Body of pancreas (tissue), 4 donors: ENCODE data around the gene GRID1.

Source experiments
- POLR2A ChIP-seq, 3 donors: fragments of 450-650 bp; IDR thresholded peaks; one replicate each; pipeline ENCODE4 v1.6.1; 2016; ENCODE audit warnings: antibody characterized with exemption in 3 of 3, mild to moderate bottlenecking in 2 of 3
- TF ChIP-seq, protein P1 (sequence below), 7 experiments: fragments of 450-650 bp in 4 of 7; fragments of 200-600 bp in 3 of 7; sonication (generic) in 3 of 7; IDR thresholded peaks; one replicate each; pipeline ENCODE4 v1.5.1; 2016 to 2019; ENCODE audit warnings: antibody characterized with exemption in 7 of 7

DNA sequence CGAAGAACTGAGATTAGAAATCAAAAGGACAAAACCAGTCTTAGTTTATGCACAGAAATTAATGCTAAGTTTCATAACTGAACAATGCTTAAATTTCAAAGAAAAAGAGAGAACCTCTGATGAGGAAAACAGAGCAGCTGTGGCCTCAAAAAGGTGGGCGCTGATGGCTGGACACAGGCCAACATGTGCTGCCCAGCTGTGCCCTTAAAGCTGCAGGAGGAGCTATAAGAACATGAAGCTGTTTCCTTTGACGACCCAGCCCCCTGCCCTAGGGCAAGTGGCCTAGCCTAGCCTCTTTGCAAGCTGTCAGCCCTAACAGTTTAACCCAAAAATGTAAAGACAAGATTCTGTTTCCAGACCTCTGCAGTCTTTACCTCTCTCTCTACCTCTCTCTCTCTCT lies 107.7 kb downstream of the GRID1 start:
- TF ChIP-seq, protein P1, sequence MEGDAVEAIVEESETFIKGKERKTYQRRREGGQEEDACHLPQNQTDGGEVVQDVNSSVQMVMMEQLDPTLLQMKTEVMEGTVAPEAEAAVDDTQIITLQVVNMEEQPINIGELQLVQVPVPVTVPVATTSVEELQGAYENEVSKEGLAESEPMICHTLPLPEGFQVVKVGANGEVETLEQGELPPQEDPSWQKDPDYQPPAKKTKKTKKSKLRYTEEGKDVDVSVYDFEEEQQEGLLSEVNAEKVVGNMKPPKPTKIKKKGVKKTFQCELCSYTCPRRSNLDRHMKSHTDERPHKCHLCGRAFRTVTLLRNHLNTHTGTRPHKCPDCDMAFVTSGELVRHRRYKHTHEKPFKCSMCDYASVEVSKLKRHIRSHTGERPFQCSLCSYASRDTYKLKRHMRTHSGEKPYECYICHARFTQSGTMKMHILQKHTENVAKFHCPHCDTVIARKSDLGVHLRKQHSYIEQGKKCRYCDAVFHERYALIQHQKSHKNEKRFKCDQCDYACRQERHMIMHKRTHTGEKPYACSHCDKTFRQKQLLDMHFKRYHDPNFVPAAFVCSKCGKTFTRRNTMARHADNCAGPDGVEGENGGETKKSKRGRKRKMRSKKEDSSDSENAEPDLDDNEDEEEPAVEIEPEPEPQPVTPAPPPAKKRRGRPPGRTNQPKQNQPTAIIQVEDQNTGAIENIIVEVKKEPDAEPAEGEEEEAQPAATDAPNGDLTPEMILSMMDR (IDR thresholded peaks at IDR 0.05), result no peak
- TF ChIP-seq POLR2A (IDR thresholded peaks at IDR 0.05), result no peak
